ENCODE data around the gene KCNH1.

The KCNH1 gene

GRCh38 chr1:210822932-210823331, 311.0 kb downstream of the KCNH1 start:
- no peak overlapping the region for H3K27ac ChIP-seq (ENCODE audit: low read length)

GRCh38 chr1:210822241-210822640, 311.7 kb downstream of the KCNH1 start:
- no peak overlapping the region for H2AFZ ChIP-seq (ENCODE audit: low read depth, low read length)
- H3K9ac ChIP-seq (ENCODE audit: low read length): no peak overlapping the region
- TF ChIP-seq CTCF (IDR thresholded peaks at IDR 0.05; ENCODE audit: low read depth, low read length) (no peak), EZH2phosphoT487 (IDR thresholded peaks at IDR 0.05; ENCODE audit: low read depth) (no peak)
- no peak overlapping the region for H3K4me3 ChIP-seq (ENCODE audit: low read length)
- no peak overlapping the region for H3K4me2 ChIP-seq (ENCODE audit: low read length)
- no peaks in the 10 kb centered on the region for H3K9me3 ChIP-seq (ENCODE audit: insufficient read depth, low read length)
- peaks cover 9% of the 10 kb centered on the region for H3K4me1 ChIP-seq (ENCODE audit: low read length)
- H3K27me3 ChIP-seq (ENCODE audit: low read depth, low read length): no peaks in the 10 kb centered on the region
- H3K36me3 ChIP-seq (replicated peaks; ENCODE audit: low read depth, low read length): no peaks in the 10 kb centered on the region
- no peaks in the 10 kb centered on the region for H4K20me1 ChIP-seq (ENCODE audit: insufficient read depth, low read length)
- H3K79me2 ChIP-seq (ENCODE audit: low read length): no peaks in the 10 kb centered on the region
- no peak overlapping the region for H3K27ac ChIP-seq (ENCODE audit: low read length)

More at GRCh38 chr1:210822932-210823331, 311.0 kb downstream of the KCNH1 start:
- H3K4me2 ChIP-seq (ENCODE audit: low read length): no peak overlapping the region
- H3K27me3 ChIP-seq (ENCODE audit: low read depth, low read length): no peaks in the 10 kb centered on the region
- no peaks in the 10 kb centered on the region for H4K20me1 ChIP-seq (ENCODE audit: insufficient read depth, low read length)
- no peaks in the 10 kb centered on the region for H3K79me2 ChIP-seq (ENCODE audit: low read length)
- H2AFZ ChIP-seq (ENCODE audit: low read depth, low read length): no peak overlapping the region
- H3K4me3 ChIP-seq (ENCODE audit: low read length): no peak overlapping the region
- H3K9me3 ChIP-seq (ENCODE audit: insufficient read depth, low read length): no peaks in the 10 kb centered on the region
- no peak for TF ChIP-seq CTCF (IDR thresholded peaks at IDR 0.05; ENCODE audit: low read depth, low read length)
- TF ChIP-seq EZH2phosphoT487 (IDR thresholded peaks at IDR 0.05; ENCODE audit: low read depth): no peak
- H3K36me3 ChIP-seq (replicated peaks; ENCODE audit: low read depth, low read length): no peaks in the 10 kb centered on the region
- H3K4me1 ChIP-seq (ENCODE audit: low read length): peaks cover 2% of the 10 kb centered on the region
- H3K9ac ChIP-seq (ENCODE audit: low read length): no peak overlapping the region

GRCh38 chr1:210821615-210822014, 312.3 kb downstream of the KCNH1 start:
- Histone ChIP-seq H3K27ac (ENCODE audit: low read length) (no peak overlapping the region), H3K9ac (ENCODE audit: low read length) (no peak overlapping the region), H3K79me2 (ENCODE audit: low read length) (no peaks in the 10 kb centered on the region), H3K4me1 (ENCODE audit: low read length) (peaks cover 9% of the 10 kb centered on the region), H3K9me3 (ENCODE audit: insufficient read depth, low read length) (no peaks in the 10 kb centered on the region), H3K36me3 (replicated peaks; ENCODE audit: low read depth, low read length) (no peaks in the 10 kb centered on the region), H3K4me2 (ENCODE audit: low read length) (no peak overlapping the region), H2AFZ (ENCODE audit: low read depth, low read length) (no peak overlapping the region), H3K4me3 (ENCODE audit: low read length) (no peak overlapping the region), H3K27me3 (ENCODE audit: low read depth, low read length) (no peaks in the 10 kb centered on the region), H4K20me1 (ENCODE audit: insufficient read depth, low read length) (no peaks in the 10 kb centered on the region)
- TF ChIP-seq CTCF (IDR thresholded peaks at IDR 0.05; ENCODE audit: low read depth, low read length) (no peak), EZH2phosphoT487 (IDR thresholded peaks at IDR 0.05; ENCODE audit: low read depth) (no peak)

- Histone ChIP-seq H3K9ac (ENCODE audit: low read length) (no peak overlapping the region), H3K27me3 (ENCODE audit: low read depth, low read length) (no peaks in the 10 kb centered on the region), H3K9me3 (ENCODE audit: insufficient read depth, low read length) (no peaks in the 10 kb centered on the region), H3K36me3 (replicated peaks; ENCODE audit: low read depth, low read length) (no peaks in the 10 kb centered on the region), H3K79me2 (ENCODE audit: low read length) (no peaks in the 10 kb centered on the region), H3K4me3 (ENCODE audit: low read length) (no peak overlapping the region), H3K4me1 (ENCODE audit: low read length) (peaks cover 9% of the 10 kb centered on the region), H3K4me2 (ENCODE audit: low read length) (no peak overlapping the region), H3K27ac (ENCODE audit: low read length) (no peak overlapping the region), H4K20me1 (ENCODE audit: insufficient read depth, low read length) (no peaks in the 10 kb centered on the region), H2AFZ (ENCODE audit: low read depth, low read length) (no peak overlapping the region)
- TF ChIP-seq CTCF (IDR thresholded peaks at IDR 0.05; ENCODE audit: low read depth, low read length): no peak
- no peak for TF ChIP-seq EZH2phosphoT487 (IDR thresholded peaks at IDR 0.05; ENCODE audit: low read depth)
Observed at GRCh38 chr1:210819266-210819665, 314.7 kb downstream of the KCNH1 start.

Data from OCI-LY3 (cell line).